CD4-positive, alpha-beta T cell (primary cell): ENCODE measurements around the gene CNTN2. TPM values are rescaled to one million over a fixed set of nuclear protein-coding genes. Genes with fewer than 3 reads are reported as not detected.

Source experiments
- ATAC-seq: fragments of 200-7000 bp; cut with Tn5 transposase; one replicate; pipeline ENCODE4 v1.10.0; 2022; ENCODE audit warnings: mild to moderate bottlenecking; ENCODE audit not compliant: poor library complexity
- CTCF ChIA-PET: fragments of 350-600 bp; sonication (Branson Sonifier 250); formaldehyde crosslinking; loops from one replicate; lab custom pipeline; 2021; ENCODE audit warnings: antibody characterized with exemption, inconsistent platforms; lab: Charles Lee
- POLR2A ChIA-PET: fragments of 350-600 bp; sonication (Branson Sonifier 250); formaldehyde crosslinking; loops from one replicate; lab custom pipeline; 2021; ENCODE audit warnings: antibody characterized with exemption, inconsistent platforms; lab: Charles Lee
- DNase-seq, 14 experiments: peaks; one replicate each; pipeline ENCODE4 v3.0.0-alpha.2; 2013 to 2020; ENCODE audit warnings: mixed read lengths in 2 of 14
- H3K27ac ChIP-seq, 2 donors: one replicate each; pipeline versions ENCODE4 v1.5.1 to v1.7.0; 2013; ENCODE audit warnings: low read length in 2 of 2, low read depth in 1 of 2, mild to moderate bottlenecking in 1 of 2
- H3K27me3 ChIP-seq, 2 experiments: 1 replicate in 1 of 2; 2 replicates in 1 of 2; pipeline versions ENCODE4 v1.6.1 to v1.7.0; 2013; ENCODE audit warnings: low read length in 2 of 2, control low read depth in 1 of 2, mild to moderate bottlenecking in 1 of 2, moderate library complexity in 1 of 2; ENCODE audit not compliant: insufficient read depth in 2 of 2, control insufficient read depth in 1 of 2
- H3K36me3 ChIP-seq: one replicate; pipeline ENCODE4 v1.6.1; 2013; ENCODE audit warnings: low read length, control low read depth; ENCODE audit not compliant: insufficient read depth
- H3K4me1 ChIP-seq: one replicate; pipeline ENCODE4 v1.6.1; 2013; ENCODE audit warnings: low read length, control low read depth; ENCODE audit not compliant: insufficient read depth
- H3K4me3 ChIP-seq: one replicate; pipeline ENCODE4 v1.5.1; 2013; ENCODE audit warnings: mild to moderate bottlenecking, low read length, moderate library complexity
- H3K9me3 ChIP-seq, 2 experiments: 1 replicate in 1 of 2; 2 replicates in 1 of 2; pipeline versions ENCODE4 v1.6.1 to v1.7.0; 2013; ENCODE audit warnings: low read length in 2 of 2, mild to moderate bottlenecking in 2 of 2, control low read depth in 1 of 2, moderate library complexity in 1 of 2; ENCODE audit not compliant: control insufficient read depth in 1 of 2, insufficient read depth in 1 of 2
- H3K27ac Mint-ChIP-seq: one replicate; pipeline ENCODE4 v1.8.0; 2020; ENCODE audit warnings: mixed read lengths
- H3K27me3 Mint-ChIP-seq: one replicate; pipeline ENCODE4 v1.8.0; 2021; ENCODE audit warnings: mixed read lengths
- H3K36me3 Mint-ChIP-seq: one replicate; pipeline ENCODE4 v1.8.0; 2021; ENCODE audit warnings: low read depth, mixed read lengths
- H3K4me1 Mint-ChIP-seq: one replicate; pipeline ENCODE4 v1.8.0; 2021; ENCODE audit warnings: low read depth, mixed read lengths
- H3K4me3 Mint-ChIP-seq: one replicate; pipeline ENCODE4 v1.8.0; 2020; ENCODE audit warnings: mild to moderate bottlenecking, mixed read lengths
- H3K9me3 Mint-ChIP-seq: one replicate; pipeline ENCODE4 v1.8.0; 2020; ENCODE audit warnings: mixed read lengths
- CTCF ChIP-seq: fragments of 200-600 bp; IDR thresholded peaks from one replicate; pipeline ENCODE4 v1.8.0; 2022; ENCODE audit warnings: antibody characterized with exemption, mild to moderate bottlenecking
- intact Hi-C, 2 experiments: fragments of 100-400 bp; cut with DNase I in 1 of 2; cut with micrococcal nuclease in 1 of 2; formaldehyde crosslinking; loops; one replicate each; pipeline versions ENCODE4 v1.15.1 to v1.9.0; 2023 to 2025; cut with DNase I, micrococcal nuclease
- total RNA-seq, 174 experiments: library from RNA in 2 of 174; stranded (reverse) in 2 of 174; gene quantifications; one replicate each; pipeline ENCODE4 v1.2.3 and lab custom pipeline; 2021 to 2026

CNTN2 gene
- total RNA-seq, 2 experiments from 2014 or later = not detected

GRCh38 chr1:205016584-205016983 lies 26.4 kb upstream of the CNTN2 start:
- H3K27ac Mint-ChIP-seq = no peak overlapping the region

GRCh38 chr1:205017001-205017400 lies 26.0 kb upstream of the CNTN2 start:
- no peaks in the 10 kb centered on the region for H3K36me3 Mint-ChIP-seq
- Histone ChIP-seq H3K36me3 (no peaks in the 10 kb centered on the region), H3K9me3 (no peaks in the 10 kb centered on the region), H3K4me1 (no peaks in the 10 kb centered on the region), H3K27ac (no peak overlapping the region), H3K27me3 (peaks cover 0 to 3% of the 10 kb centered on the region in 2 experiments), H3K4me3 (no peak overlapping the region)
- no peak overlapping the region for H3K27ac Mint-ChIP-seq
- intact Hi-C loops = no loop called here
- H3K27me3 Mint-ChIP-seq = peaks cover 7% of the 10 kb centered on the region
- no peaks in the 10 kb centered on the region for H3K9me3 Mint-ChIP-seq
- ChIA-PET CTCF (no interaction called here), POLR2A (no interaction called here)
- TF ChIP-seq CTCF = no peak
- H3K4me1 Mint-ChIP-seq = no peaks in the 10 kb centered on the region
- DNase-seq = no peak
- no peak for ATAC-seq
- no peak overlapping the region for H3K4me3 Mint-ChIP-seq

More at GRCh38 chr1:205016584-205016983, 26.4 kb upstream of the CNTN2 start:
- peaks cover 0 to 3% of the 10 kb centered on the region in 2 experiments for H3K27me3 ChIP-seq
- Mint-ChIP-seq H3K4me1 (no peaks in the 10 kb centered on the region), H3K9me3 (no peaks in the 10 kb centered on the region), H3K36me3 (no peaks in the 10 kb centered on the region), H3K4me3 (no peak overlapping the region), H3K27me3 (peaks cover 5% of the 10 kb centered on the region)
- H3K27ac ChIP-seq = no peak overlapping the region
- no peaks in the 10 kb centered on the region for H3K4me1 ChIP-seq
- TF ChIP-seq CTCF = no peak
- ChIA-PET POLR2A (no interaction called here), CTCF (no interaction called here)
- no peak overlapping the region for H3K4me3 ChIP-seq
- intact Hi-C loops = no loop called here
- no peaks in the 10 kb centered on the region for H3K36me3 ChIP-seq
- ATAC-seq (no peak), DNase-seq (no peak)
- no peaks in the 10 kb centered on the region for H3K9me3 ChIP-seq

- intact Hi-C loops = no loop called here
- ChIA-PET CTCF (no interaction called here), POLR2A (no interaction called here)
- Mint-ChIP-seq H3K4me1 (no peaks in the 10 kb centered on the region), H3K9me3 (no peaks in the 10 kb centered on the region), H3K4me3 (no peak overlapping the region), H3K27ac (no peak overlapping the region), H3K27me3 (peaks cover 7% of the 10 kb centered on the region), H3K36me3 (no peaks in the 10 kb centered on the region)
- no peaks in the 10 kb centered on the region for H3K36me3 ChIP-seq
- no peak for TF ChIP-seq CTCF
- H3K4me1 ChIP-seq = no peaks in the 10 kb centered on the region
- H3K27me3 ChIP-seq = peaks cover 0 to 3% of the 10 kb centered on the region in 2 experiments
- no peak for DNase-seq
- no peak for ATAC-seq
- no peak overlapping the region for H3K4me3 ChIP-seq
- no peak overlapping the region for H3K27ac ChIP-seq
- H3K9me3 ChIP-seq = no peaks in the 10 kb centered on the region
Observed at GRCh38 chr1:205017766-205018165, 25.2 kb upstream of the CNTN2 start.
